Neutrophil (primary cell): ENCODE measurements around the gene NME9.

Source experiments
- H3K27ac ChIP-seq: fragments of 200-600 bp; sonication (generic); 2 replicates; pipeline ENCODE4 v1.5.1; 2016; ENCODE audit warnings: mild to moderate bottlenecking, moderate library complexity
- H3K27me3 ChIP-seq: fragments of 200-600 bp; sonication (generic); 2 replicates; pipeline ENCODE4 v1.6.0; 2016; ENCODE audit warnings: mild to moderate bottlenecking
- H3K36me3 ChIP-seq: fragments of 200-600 bp; sonication (generic); 2 replicates; pipeline ENCODE4 v1.5.1; 2017
- H3K4me1 ChIP-seq, 2 experiments: fragments of 200-600 bp in 1 of 2; sonication (generic) in 1 of 2; 1 replicate in 1 of 2; 2 replicates in 1 of 2; pipeline versions ENCODE4 v1.5.1 to v1.6.1; 2013 to 2016; ENCODE audit warnings: low read depth in 1 of 2, low read length in 1 of 2, mild to moderate bottlenecking in 1 of 2, moderate library complexity in 1 of 2; ENCODE audit not compliant: control insufficient read depth in 1 of 2, insufficient read depth in 1 of 2
- H3K4me3 ChIP-seq, 2 experiments: fragments of 200-600 bp in 1 of 2; sonication (generic) in 1 of 2; 1 replicate in 1 of 2; 2 replicates in 1 of 2; pipeline ENCODE4 v1.5.1; 2013 to 2016; ENCODE audit warnings: low read depth in 1 of 2, low read length in 1 of 2, mild to moderate bottlenecking in 1 of 2, moderate library complexity in 1 of 2
- H3K9me3 ChIP-seq: fragments of 200-600 bp; sonication (generic); 2 replicates; pipeline ENCODE4 v1.5.1; 2016
- TF ChIP-seq, protein P1 (sequence below): fragments of 200-600 bp; sonication (generic); IDR thresholded peaks from 2 replicates; pipeline ENCODE4 v1.5.1; 2016; ENCODE audit warnings: antibody characterized with exemption

NME9 gene

GRCh38 chr3:138347960-138348753, 18.5 kb upstream of the NME9 start, which contains the start of gene MRAS:
Gene MRAS, plus strand, starts transcription at chr3:138348579. Its CDS starts 24,305 bp downstream, at chr3:138372884.
- Histone ChIP-seq H3K4me1 (peaks cover 15% of the 10 kb centered on the region in 2 experiments), H3K9me3 (no peaks in the 10 kb centered on the region), H3K27me3 (peaks cover 78% of the 10 kb centered on the region), H3K27ac (no peak within 1 kb of the TSS), H3K4me3 (peak within 1 kb of the TSS; percentile 46 to 49), H3K36me3 (no peaks in the 10 kb centered on the region)
- TF ChIP-seq, protein P1, sequence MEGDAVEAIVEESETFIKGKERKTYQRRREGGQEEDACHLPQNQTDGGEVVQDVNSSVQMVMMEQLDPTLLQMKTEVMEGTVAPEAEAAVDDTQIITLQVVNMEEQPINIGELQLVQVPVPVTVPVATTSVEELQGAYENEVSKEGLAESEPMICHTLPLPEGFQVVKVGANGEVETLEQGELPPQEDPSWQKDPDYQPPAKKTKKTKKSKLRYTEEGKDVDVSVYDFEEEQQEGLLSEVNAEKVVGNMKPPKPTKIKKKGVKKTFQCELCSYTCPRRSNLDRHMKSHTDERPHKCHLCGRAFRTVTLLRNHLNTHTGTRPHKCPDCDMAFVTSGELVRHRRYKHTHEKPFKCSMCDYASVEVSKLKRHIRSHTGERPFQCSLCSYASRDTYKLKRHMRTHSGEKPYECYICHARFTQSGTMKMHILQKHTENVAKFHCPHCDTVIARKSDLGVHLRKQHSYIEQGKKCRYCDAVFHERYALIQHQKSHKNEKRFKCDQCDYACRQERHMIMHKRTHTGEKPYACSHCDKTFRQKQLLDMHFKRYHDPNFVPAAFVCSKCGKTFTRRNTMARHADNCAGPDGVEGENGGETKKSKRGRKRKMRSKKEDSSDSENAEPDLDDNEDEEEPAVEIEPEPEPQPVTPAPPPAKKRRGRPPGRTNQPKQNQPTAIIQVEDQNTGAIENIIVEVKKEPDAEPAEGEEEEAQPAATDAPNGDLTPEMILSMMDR: no peak

GRCh38 chr3:138344754-138345153, 15.1 kb upstream of the NME9 start:
- Histone ChIP-seq H3K36me3 (no peaks in the 10 kb centered on the region), H3K4me3 (no peak overlapping the region), H3K9me3 (no peaks in the 10 kb centered on the region), H3K27ac (no peak overlapping the region), H3K27me3 (peaks cover 50% of the 10 kb centered on the region), H3K4me1 (peaks cover 15% of the 10 kb centered on the region in 2 experiments)
- TF ChIP-seq, protein P1: no peak

GRCh38 chr3:138340511-138340910, 10.9 kb upstream of the NME9 start:
- Histone ChIP-seq H3K27ac (no peak overlapping the region), H3K9me3 (no peaks in the 10 kb centered on the region), H3K36me3 (no peaks in the 10 kb centered on the region), H3K4me1 (no peaks in the 10 kb centered on the region), H3K27me3 (peaks cover 14% of the 10 kb centered on the region), H3K4me3 (no peak overlapping the region)
- TF ChIP-seq, protein P1: no peak

- H3K4me3 ChIP-seq: no peak overlapping the region
- H3K36me3 ChIP-seq: no peaks in the 10 kb centered on the region
- H3K4me1 ChIP-seq: no peaks in the 10 kb centered on the region
- peaks cover 23% of the 10 kb centered on the region for H3K27me3 ChIP-seq
- TF ChIP-seq, protein P1: no peak
- H3K27ac ChIP-seq: no peak overlapping the region
- no peaks in the 10 kb centered on the region for H3K9me3 ChIP-seq
Measured at GRCh38 chr3:138338811-138339210, 9.2 kb upstream of the NME9 start.

- peaks cover 27% of the 10 kb centered on the region for H3K27me3 ChIP-seq
- no peak overlapping the region for H3K27ac ChIP-seq
- H3K4me1 ChIP-seq: no peaks in the 10 kb centered on the region
- TF ChIP-seq, protein P1: no peak
- no peak overlapping the region for H3K4me3 ChIP-seq
- H3K36me3 ChIP-seq: no peaks in the 10 kb centered on the region
- H3K9me3 ChIP-seq: no peaks in the 10 kb centered on the region
Measured at GRCh38 chr3:138338244-138338643, 8.6 kb upstream of the NME9 start.
